SU-DHL-6 (cell line): ENCODE data around the gene IL13.

ENCODE experiments used
- H2AFZ ChIP-seq: fragments of 200-600 bp; sonication (generic); 2 replicates; pipeline ENCODE4 v1.6.1; 2014; ENCODE audit warnings: low read depth, mild to moderate bottlenecking, moderate library complexity, mixed read lengths, antibody characterized with exemption, low read length; ENCODE audit not compliant: severe bottlenecking
- H3F3A ChIP-seq: fragments of 200-600 bp; shearing (Covaris generic); 2 replicates; pipeline ENCODE4 v1.6.0; 2016; ENCODE audit warnings: antibody characterized with exemption, mild to moderate bottlenecking; ENCODE audit not compliant: insufficient read depth
- H3K27ac ChIP-seq: fragments of 200-600 bp; sonication (generic); 2 replicates; pipeline ENCODE4 v1.5.1; 2016; ENCODE audit warnings: low read depth, mild to moderate bottlenecking, low read length, moderate library complexity, mixed read lengths
- H3K27me3 ChIP-seq: fragments of 200-600 bp; sonication (generic), shearing (Covaris generic); 2 replicates; pipeline ENCODE4 v1.6.0; 2014; ENCODE audit warnings: mild to moderate bottlenecking, low read length
- H3K36me3 ChIP-seq: fragments of 200-600 bp; sonication (generic); 2 replicates; pipeline ENCODE4 v1.6.1; 2014; ENCODE audit warnings: mild to moderate bottlenecking, low read length, mixed read lengths
- H3K4me2 ChIP-seq: fragments of 300-600, 200-600 bp; shearing (Covaris generic), sonication (generic); 2 replicates; pipeline ENCODE4 v1.6.0; 2014; ENCODE audit warnings: low read length, low read depth, mild to moderate bottlenecking; ENCODE audit not compliant: poor library complexity, severe bottlenecking
- H3K4me3 ChIP-seq: fragments of 200-600 bp; sonication (generic); 2 replicates; pipeline ENCODE4 v1.5.1; 2014; ENCODE audit warnings: antibody characterized with exemption, low read length, mild to moderate bottlenecking, mixed read lengths; ENCODE audit not compliant: insufficient read depth, poor library complexity, severe bottlenecking
- H3K79me2 ChIP-seq: fragments of 200-600 bp; sonication (generic); 2 replicates; pipeline ENCODE4 v1.6.1; 2014; ENCODE audit warnings: mild to moderate bottlenecking, low read length, moderate library complexity; ENCODE audit not compliant: insufficient read depth
- H3K9ac ChIP-seq: fragments of 200-600 bp; sonication (generic); 2 replicates; pipeline ENCODE4 v1.7.0; 2014; ENCODE audit warnings: mild to moderate bottlenecking, low read length
- H3K9me2 ChIP-seq: fragments of 200-600 bp; sonication (generic); replicated peaks from 2 replicates; pipeline ENCODE4 v1.6.1; 2014; ENCODE audit warnings: low read length; ENCODE audit not compliant: insufficient read depth
- H3K9me3 ChIP-seq: fragments of 200-600 bp; sonication (generic); 2 replicates; pipeline ENCODE4 v1.6.1; 2014; ENCODE audit warnings: low read length, mixed read lengths; ENCODE audit not compliant: insufficient read depth
- H4K20me1 ChIP-seq: fragments of 200-600 bp; sonication (generic); 2 replicates; pipeline ENCODE4 v1.6.1; 2014; ENCODE audit warnings: low read depth, mild to moderate bottlenecking, antibody characterized with exemption, low read length, moderate library complexity, mixed read lengths
- CTCF ChIP-seq: fragments of 200-600 bp; sonication (generic); IDR thresholded peaks from one replicate; pipeline ENCODE4 v1.5.1; 2017; ENCODE audit warnings: antibody characterized with exemption, mild to moderate bottlenecking, low read length, moderate library complexity; ENCODE audit not compliant: insufficient read depth, poor library complexity, severe bottlenecking
- EZH2phosphoT487 ChIP-seq: fragments of 200-600 bp; sonication (generic), shearing (Covaris generic); conservative IDR thresholded peaks from 2 replicates; pipeline ENCODE4 v1.6.1; 2018; ENCODE audit warnings: mild to moderate bottlenecking, antibody characterized with exemption, low read length, moderate library complexity, mixed read lengths

The IL13 gene

GRCh38 chr5:132681476-132681831 is 23.5 kb downstream of the IL13 start:
- Histone ChIP-seq H3K79me2 (no peaks in the 10 kb centered on the region), H3K36me3 (no peaks in the 10 kb centered on the region), H3K27me3 (no peaks in the 10 kb centered on the region), H2AFZ (no peak overlapping the region), H3K4me3 (no peak overlapping the region), H4K20me1 (no peaks in the 10 kb centered on the region), H3K27ac (no peak overlapping the region), H3F3A (no peaks in the 10 kb centered on the region), H3K4me2 (no peak overlapping the region), H3K9me2 (no peaks in the 10 kb centered on the region), H3K9me3 (no peaks in the 10 kb centered on the region), H3K9ac (no peak overlapping the region)
- TF ChIP-seq CTCF (no peak), EZH2phosphoT487 (no peak)

GRCh38 chr5:132681983-132682382 is 24.0 kb downstream of the IL13 start:
- no peaks in the 10 kb centered on the region for H3K9me2 ChIP-seq
- TF ChIP-seq CTCF (no peak), EZH2phosphoT487 (no peak)

GRCh38 chr5:132684491-132684890 is 26.5 kb downstream of the IL13 start:
- Histone ChIP-seq H3K9me3 (no peaks in the 10 kb centered on the region), H3K4me3 (no peak overlapping the region), H3K79me2 (no peaks in the 10 kb centered on the region), H3F3A (no peaks in the 10 kb centered on the region), H3K27ac (no peak overlapping the region), H3K9ac (no peak overlapping the region), H4K20me1 (no peaks in the 10 kb centered on the region), H3K4me2 (no peak overlapping the region), H2AFZ (no peak overlapping the region), H3K27me3 (no peaks in the 10 kb centered on the region), H3K9me2 (no peaks in the 10 kb centered on the region), H3K36me3 (no peaks in the 10 kb centered on the region)
- TF ChIP-seq EZH2phosphoT487 = no peak
- no peak for TF ChIP-seq CTCF

More at GRCh38 chr5:132681983-132682382, 24.0 kb downstream of the IL13 start:
- H3K9me3 ChIP-seq = no peaks in the 10 kb centered on the region
- no peaks in the 10 kb centered on the region for H3K27me3 ChIP-seq
- no peak overlapping the region for H3K9ac ChIP-seq
- H2AFZ ChIP-seq = no peak overlapping the region
- H3K36me3 ChIP-seq = no peaks in the 10 kb centered on the region
- no peak overlapping the region for H3K4me3 ChIP-seq
- H3F3A ChIP-seq = no peaks in the 10 kb centered on the region
- no peaks in the 10 kb centered on the region for H3K79me2 ChIP-seq
- H3K4me2 ChIP-seq = no peak overlapping the region
- H4K20me1 ChIP-seq = no peaks in the 10 kb centered on the region
- no peak overlapping the region for H3K27ac ChIP-seq
